Epithelial cell of umbilical artery (primary cell): ENCODE data around the gene CIRBP. TPM values are rescaled to one million over a fixed set of nuclear protein-coding genes. Genes with fewer than 3 reads are reported as not detected.

ENCODE experiments used
- total RNA-seq: library from RNA; depleted of rRNA; stranded (reverse); fragments of >200 nt; gene quantifications from 2 replicates; pipeline ENCODE4 v1.2.3, GENCODE V29; 2014

Gene CIRBP
- total RNA-seq, result 147 and 208 TPM in 2 replicates

DNA sequence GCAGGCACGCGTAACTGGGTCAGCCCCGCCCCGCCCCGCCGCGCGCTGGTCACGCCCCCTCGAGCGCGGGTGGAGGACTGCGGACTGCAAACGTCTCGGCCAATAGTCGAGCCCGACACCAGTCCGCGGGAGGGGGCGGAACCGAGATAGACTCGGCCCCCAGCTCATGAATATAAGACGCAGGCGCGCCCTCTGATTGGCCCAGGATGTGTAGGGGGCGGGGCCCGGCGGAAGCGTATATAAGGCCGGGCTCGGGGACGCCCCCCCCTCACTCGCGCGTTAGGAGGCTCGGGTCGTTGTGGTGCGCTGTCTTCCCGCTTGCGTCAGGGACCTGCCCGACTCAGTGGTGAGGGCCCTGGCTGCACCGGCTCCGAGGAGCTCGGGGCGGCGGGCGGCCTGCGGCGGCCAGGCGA, at the start of gene CIRBP:
CIRBP (plus strand) TSS at position 268 of the 413 bp plus-strand sequence. CDS start 1,602 bp downstream, outside the sequence.

DNA sequence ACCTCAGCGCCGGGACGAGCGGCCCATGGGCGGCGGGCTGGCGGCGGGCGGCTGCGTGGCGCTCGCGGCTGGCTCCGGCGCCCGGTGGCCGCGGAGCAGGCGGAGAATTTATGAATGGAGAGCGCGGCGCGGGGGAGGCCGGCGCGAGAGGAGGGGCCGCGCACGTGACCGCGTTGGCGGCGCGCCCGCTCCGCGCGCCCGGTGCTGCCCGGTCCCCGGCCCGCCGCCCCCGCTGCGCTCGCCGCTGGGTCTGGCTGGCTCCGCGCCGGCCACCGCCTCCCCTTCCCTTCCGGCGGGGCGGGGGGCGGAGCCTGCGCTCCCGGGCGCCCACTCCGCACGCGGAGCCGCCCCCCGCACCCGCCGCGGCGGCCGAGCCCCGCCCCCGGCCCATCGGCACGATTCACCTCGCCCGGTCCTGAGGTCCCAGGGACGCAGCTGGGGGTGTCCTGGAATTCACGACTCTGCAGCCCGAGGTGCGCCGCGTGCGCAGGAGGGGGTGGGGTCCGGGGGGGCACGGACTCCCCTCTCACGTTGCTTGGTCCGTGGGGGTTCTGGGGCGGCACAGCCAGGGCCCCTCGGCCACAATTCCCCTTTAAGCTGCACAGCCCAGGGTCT, 31.3 kb upstream of the CIRBP start, which contains the start of gene CBARP:
CBARP (minus strand) TSS at position 252 of the 615 bp plus-strand sequence. CDS start 1,905 bp downstream, outside the sequence.

DNA sequence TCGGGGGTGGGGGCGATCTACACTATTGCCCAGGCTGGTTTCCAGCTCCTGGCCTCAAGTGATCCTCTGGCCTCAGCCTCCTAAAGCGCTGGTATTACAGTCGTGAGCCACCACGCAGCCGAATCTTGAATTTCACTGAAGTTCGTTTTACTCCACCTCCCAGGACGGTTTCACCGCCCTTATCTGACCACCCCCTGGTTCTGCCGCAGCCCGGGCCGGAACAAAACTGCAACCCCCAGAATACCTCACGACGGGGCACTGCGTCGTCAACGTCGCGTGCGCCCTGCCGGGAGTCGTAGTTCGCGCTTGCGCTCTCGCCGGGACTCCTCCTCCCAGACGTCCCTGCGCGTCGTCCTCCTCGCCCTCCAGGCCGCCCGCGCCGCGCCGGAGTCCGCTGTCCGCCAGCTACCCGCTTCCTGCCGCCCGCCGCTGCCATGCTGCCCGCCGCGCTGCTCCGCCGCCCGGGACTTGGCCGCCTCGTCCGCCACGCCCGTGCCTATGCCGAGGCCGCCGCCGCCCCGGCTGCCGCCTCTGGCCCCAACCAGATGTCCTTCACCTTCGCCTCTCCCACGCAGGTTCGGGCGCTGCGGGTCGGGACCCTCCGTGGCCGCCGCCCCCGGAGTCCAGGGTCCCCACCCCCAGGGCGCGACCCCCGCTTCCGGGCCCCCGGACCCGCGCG, 27.6 kb upstream of the CIRBP start, which contains the start of gene ATP5F1D:
ATP5F1D (plus strand) TSS at position 335 of the 679 bp plus-strand sequence; CDS start at position 435, 100 bp downstream.

DNA sequence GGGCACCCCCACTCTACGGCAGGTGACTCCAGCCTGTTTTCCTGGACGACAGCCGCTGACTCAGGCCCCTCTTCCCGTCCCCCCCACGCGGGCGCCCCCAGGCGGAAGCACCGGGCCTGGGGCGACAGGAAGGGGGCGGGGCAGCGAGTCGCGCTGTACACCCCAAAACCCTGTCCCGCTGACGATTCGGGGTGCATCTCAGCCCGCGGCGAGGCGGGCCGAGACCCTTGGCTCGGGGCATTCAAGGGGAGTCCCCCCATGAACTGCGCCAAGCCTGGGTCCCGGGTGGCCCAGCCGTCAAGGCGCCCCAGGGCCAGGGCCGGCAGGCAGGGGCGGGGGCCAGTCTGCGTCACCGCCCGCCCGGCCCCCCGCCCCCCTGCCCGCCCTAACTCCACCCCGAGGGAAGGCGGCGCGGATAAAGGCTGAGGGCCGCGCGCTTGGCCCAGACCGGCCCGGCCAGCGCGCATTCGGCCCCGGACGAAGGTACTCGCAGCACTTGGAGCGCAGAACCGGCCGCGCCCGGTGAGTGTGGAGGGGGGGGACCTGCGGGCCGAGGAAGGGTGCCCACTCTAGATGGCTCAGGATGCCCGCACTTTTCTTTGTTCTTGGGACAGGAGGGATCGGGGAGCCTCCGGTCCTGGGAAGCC, 20.9 kb upstream of the CIRBP start, which contains the start of gene MIDN:
MIDN (plus strand) TSS at position 445 of the 647 bp plus-strand sequence. CDS start 1,714 bp downstream, outside the sequence.

DNA sequence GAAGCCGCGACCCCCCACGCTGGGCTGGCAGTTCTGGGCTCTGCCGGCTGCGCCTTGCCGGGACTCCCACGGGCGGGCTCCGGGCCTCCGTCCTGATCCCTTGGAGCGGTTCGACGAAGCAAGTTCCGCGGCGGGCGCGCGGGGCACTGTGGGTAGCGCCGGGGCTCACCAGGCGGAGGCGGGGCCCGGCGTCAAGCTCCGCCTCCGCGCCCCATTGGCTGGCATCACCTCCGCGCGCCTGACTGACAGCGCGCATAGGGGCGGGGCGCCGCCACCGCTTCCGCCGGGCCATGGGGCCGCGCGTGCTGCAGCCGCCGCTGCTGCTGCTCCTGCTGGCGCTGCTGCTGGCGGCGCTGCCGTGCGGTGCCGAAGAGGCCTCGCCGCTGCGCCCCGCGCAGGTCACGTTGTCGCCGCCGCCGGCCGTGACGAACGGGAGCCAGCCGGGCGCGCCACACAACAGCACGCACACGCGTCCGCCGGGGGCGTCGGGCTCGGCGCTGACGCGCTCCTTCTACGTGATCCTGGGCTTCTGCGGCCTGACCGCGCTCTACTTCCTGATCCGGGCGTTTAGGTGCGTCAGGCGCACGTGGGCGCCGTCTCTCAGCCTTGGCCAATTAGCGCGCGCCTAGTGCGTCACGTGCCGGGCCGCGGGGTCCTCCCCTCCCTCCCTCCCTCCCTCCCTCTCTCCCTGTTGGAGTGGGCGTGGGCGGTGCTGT, 6.3 kb downstream of the CIRBP start, which contains the start of gene FAM174C:
FAM174C (plus strand) TSS at position 271 of the 716 bp plus-strand sequence; CDS start at position 291, 20 bp downstream.

DNA sequence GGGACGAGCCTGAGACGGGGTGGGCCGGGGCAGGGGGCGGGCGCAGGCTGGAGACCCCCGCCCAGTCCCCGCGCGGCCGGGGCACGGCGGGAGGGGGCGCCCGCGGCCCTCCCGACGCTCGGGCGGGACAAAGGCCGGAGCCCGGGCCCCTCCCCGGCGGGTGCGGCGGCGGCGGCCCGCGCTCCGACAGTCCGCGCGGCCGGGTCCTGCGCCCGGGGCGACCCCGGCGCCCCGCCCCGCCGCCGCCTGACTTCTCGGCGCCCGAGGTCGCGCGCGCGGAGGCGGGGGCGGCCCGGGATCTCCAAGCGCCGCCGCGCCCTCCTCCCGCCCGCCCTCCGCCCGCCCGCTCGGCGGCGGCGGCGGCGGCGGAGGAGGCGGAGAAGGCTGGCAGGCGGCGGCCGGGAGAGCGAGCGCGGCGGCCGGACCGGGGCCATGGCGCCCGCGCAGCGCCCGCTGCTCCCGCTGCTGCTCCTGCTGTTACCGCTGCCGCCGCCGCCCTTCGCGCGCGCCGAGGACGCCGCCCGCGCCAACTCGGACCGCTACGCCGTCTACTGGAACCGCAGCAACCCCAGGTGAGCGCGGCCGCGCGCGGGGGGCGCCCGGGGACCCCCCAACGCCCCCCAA, 16.7 kb downstream of the CIRBP start, which contains the start of gene EFNA2:
EFNA2 (plus strand) TSS at position 137 of the 624 bp plus-strand sequence; CDS start at position 433, 296 bp downstream.

Other genes with a start within 250 kb of the CIRBP start
- gene TMEM259, start 248.2 kb upstream of the CIRBP start, total RNA-seq, result 52.3 and 57.5 TPM in 2 replicates
- gene RNU6-2, start 247.8 kb upstream of the CIRBP start, total RNA-seq, result not detected in 2 replicates
- 120 and 173 TPM in 2 replicates for gene CNN2, start 242.7 kb upstream of the CIRBP start, total RNA-seq
- 4.5 and 5.2 TPM in 2 replicates for gene ABCA7, start 229.2 kb upstream of the CIRBP start, total RNA-seq
- gene ARHGAP45, start 202.2 kb upstream of the CIRBP start, total RNA-seq, result 10.1 and 10.5 TPM in 2 replicates
- 88.0 and 145 TPM in 2 replicates for gene POLR2E, start 174.0 kb upstream of the CIRBP start, total RNA-seq
- 323 and 461 TPM in 2 replicates for gene GPX4, start 165.3 kb upstream of the CIRBP start, total RNA-seq
- 28.3 and 31.0 TPM in 2 replicates for gene SBNO2, start 95.1 kb upstream of the CIRBP start, total RNA-seq
- 89.0 and 103 TPM in 2 replicates for gene STK11, start 63.6 kb upstream of the CIRBP start, total RNA-seq
- gene CBARP, start 31.3 kb upstream of the CIRBP start, total RNA-seq, result 1.6 and 2.6 TPM in 2 replicates
- gene ATP5F1D, start 27.6 kb upstream of the CIRBP start, total RNA-seq, result 18.1 and 28.9 TPM in 2 replicates
- 16.6 and 39.8 TPM in 2 replicates for gene MIDN, start 20.7 kb upstream of the CIRBP start, total RNA-seq
- gene FAM174C, start 6.2 kb downstream of the CIRBP start, total RNA-seq, result 15.2 and 22.7 TPM in 2 replicates
- 0.97 TPM in 1 of 2 replicates, not detected in the other for gene EFNA2, start 16.5 kb downstream of the CIRBP start, total RNA-seq
- 97.7 and 105 TPM in 2 replicates for gene NDUFS7, start 114.6 kb downstream of the CIRBP start, total RNA-seq
- 18.1 and 18.5 TPM in 2 replicates for gene GAMT, start 132.2 kb downstream of the CIRBP start, total RNA-seq
- 69.9 and 76.7 TPM in 2 replicates for gene DAZAP1, start 138.3 kb downstream of the CIRBP start, total RNA-seq
- gene RPS15, start 169.1 kb downstream of the CIRBP start, total RNA-seq, result 541 and 821 TPM in 2 replicates
- gene APC2, start 180.8 kb downstream of the CIRBP start, total RNA-seq, result under 0.01 TPM in 2 replicates
- gene C19orf25, start 209.9 kb downstream of the CIRBP start, total RNA-seq, result 15.3 and 21.4 TPM in 2 replicates
- 0.76 and 0.97 TPM in 2 replicates for gene PCSK4, start 221.0 kb downstream of the CIRBP start, total RNA-seq
- 0.97 and 1.1 TPM in 2 replicates for gene REEP6, start 221.8 kb downstream of the CIRBP start, total RNA-seq
- gene ADAMTSL5, start 243.7 kb downstream of the CIRBP start, total RNA-seq, result 0.15 and 0.32 TPM in 2 replicates